RPMI8226 (cell line): ENCODE data around the gene ZBTB44.
A peak's percentile ranks its signal among the peaks of the same experiment; 100 is the strongest.
"Not testable (repeated sequence)": the region's sequence is repeated elsewhere in the genome, so short reads cannot be mapped to it uniquely, and the experiment has no call there.

Source experiments
- DNase-seq: peaks from one replicate; pipeline ENCODE4 v3.0.0-alpha.2; 2015

ZBTB44 gene

GRCh38 chr11:130310622-130311021 is 4.1 kb downstream of the ZBTB44 start:
- DNase-seq, result no peak

- no peak for DNase-seq
Measured at GRCh38 chr11:130308886-130309285, 5.8 kb downstream of the ZBTB44 start.

GRCh38 chr11:130308059-130308458 is 6.7 kb downstream of the ZBTB44 start:
- no peak for DNase-seq

- DNase-seq, result no peak
Measured at GRCh38 chr11:130304651-130305050, 10.1 kb downstream of the ZBTB44 start.

- peak; percentile 17 for DNase-seq
Measured at GRCh38 chr11:130301002-130301401, 13.7 kb downstream of the ZBTB44 start.

GRCh38 chr11:130300567-130300966 is 14.2 kb downstream of the ZBTB44 start:
- DNase-seq, result peak; percentile 33

- no peak for DNase-seq
Measured at GRCh38 chr11:130299978-130300377, 14.7 kb downstream of the ZBTB44 start.

- no peak for DNase-seq
Measured at GRCh38 chr11:130295657-130296056, 19.1 kb downstream of the ZBTB44 start.

- DNase-seq, result no peak
Measured at GRCh38 chr11:130282111-130282510, 32.6 kb downstream of the ZBTB44 start.

GRCh38 chr11:130281341-130281740 is 33.4 kb downstream of the ZBTB44 start:
- not testable (repeated sequence) for DNase-seq

GRCh38 chr11:130279989-130280388 is 34.7 kb downstream of the ZBTB44 start:
- DNase-seq, result no peak

- no peak for DNase-seq
Measured at GRCh38 chr11:130278745-130279144, 36.0 kb downstream of the ZBTB44 start.

GRCh38 chr11:130278151-130278550 is 36.6 kb downstream of the ZBTB44 start:
- no peak for DNase-seq

GRCh38 chr11:130272336-130272735 is 42.4 kb downstream of the ZBTB44 start:
- DNase-seq, result no peak

GRCh38 chr11:130269326-130269943 is 45.3 kb downstream of the ZBTB44 start:
- peak; percentile 11 for DNase-seq

- DNase-seq, result no peak
Measured at GRCh38 chr11:130263351-130263750, 51.4 kb downstream of the ZBTB44 start.

- DNase-seq, result no peak
Measured at GRCh38 chr11:130262424-130262823, 52.3 kb downstream of the ZBTB44 start.

GRCh38 chr11:130261571-130261970 is 53.1 kb downstream of the ZBTB44 start:
- no peak for DNase-seq

GRCh38 chr11:130260742-130261141 is 54.0 kb downstream of the ZBTB44 start:
- no peak for DNase-seq

GRCh38 chr11:130260080-130260627 is 54.6 kb downstream of the ZBTB44 start:
- no peak for DNase-seq

GRCh38 chr11:130251763-130252162 is 63.0 kb downstream of the ZBTB44 start:
- DNase-seq, result not testable (repeated sequence)

GRCh38 chr11:130249929-130250328 is 64.8 kb downstream of the ZBTB44 start:
- not testable (repeated sequence) for DNase-seq

- DNase-seq, result no peak
Measured at GRCh38 chr11:130249371-130249770, 65.3 kb downstream of the ZBTB44 start.

GRCh38 chr11:130247319-130247718 is 67.4 kb downstream of the ZBTB44 start:
- DNase-seq, result no peak

GRCh38 chr11:130246738-130247137 is 68.0 kb downstream of the ZBTB44 start:
- DNase-seq, result no peak
